ENCODE results near the gene AIF1L.

AIF1L gene

DNA sequence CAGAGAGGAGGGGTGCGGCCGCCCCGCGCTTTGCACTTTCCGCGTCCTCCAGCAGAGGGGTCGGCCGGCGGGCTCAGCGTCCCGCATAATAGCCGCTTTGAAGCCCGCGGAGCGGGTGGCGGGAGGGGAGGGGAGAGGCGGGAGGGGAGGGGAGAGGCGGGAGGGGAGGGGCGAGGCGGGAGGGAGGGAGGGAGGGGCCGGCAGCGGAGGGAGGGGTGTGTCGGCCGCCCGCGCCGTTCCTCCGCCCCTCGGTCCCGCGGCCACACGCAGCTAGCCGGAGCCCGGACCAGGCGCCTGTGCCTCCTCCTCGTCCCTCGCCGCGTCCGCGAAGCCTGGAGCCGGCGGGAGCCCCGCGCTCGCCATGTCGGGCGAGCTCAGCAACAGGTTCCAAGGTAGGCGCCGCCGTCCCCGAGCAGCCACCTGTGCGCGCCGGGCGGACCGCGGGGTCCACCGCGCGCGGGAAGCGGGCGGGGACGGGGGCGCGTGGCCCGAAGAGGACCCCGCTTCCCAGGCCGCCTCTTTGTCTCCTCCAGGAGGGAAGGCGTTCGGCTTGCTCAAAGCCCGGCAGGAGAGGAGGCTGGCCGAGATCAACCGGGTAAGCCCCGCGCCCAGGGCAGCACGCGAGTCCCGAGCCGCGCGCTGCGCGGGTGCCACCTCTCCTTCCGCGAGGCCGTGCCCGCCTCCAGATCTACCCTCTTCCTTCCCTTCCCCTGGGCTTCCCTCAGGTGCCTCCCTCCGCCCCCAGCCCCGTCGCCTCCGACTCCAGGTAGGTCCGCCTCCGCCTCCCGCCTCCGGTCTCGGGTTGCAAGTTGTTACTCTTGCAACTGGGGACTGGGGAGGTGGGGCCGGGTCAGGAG, at the start of gene AIF1L:
AIF1L (plus strand) TSS at position 263 of the 857 bp plus-strand sequence; CDS start at position 362, 99 bp downstream.
- TF ChIP-seq, protein P1, sequence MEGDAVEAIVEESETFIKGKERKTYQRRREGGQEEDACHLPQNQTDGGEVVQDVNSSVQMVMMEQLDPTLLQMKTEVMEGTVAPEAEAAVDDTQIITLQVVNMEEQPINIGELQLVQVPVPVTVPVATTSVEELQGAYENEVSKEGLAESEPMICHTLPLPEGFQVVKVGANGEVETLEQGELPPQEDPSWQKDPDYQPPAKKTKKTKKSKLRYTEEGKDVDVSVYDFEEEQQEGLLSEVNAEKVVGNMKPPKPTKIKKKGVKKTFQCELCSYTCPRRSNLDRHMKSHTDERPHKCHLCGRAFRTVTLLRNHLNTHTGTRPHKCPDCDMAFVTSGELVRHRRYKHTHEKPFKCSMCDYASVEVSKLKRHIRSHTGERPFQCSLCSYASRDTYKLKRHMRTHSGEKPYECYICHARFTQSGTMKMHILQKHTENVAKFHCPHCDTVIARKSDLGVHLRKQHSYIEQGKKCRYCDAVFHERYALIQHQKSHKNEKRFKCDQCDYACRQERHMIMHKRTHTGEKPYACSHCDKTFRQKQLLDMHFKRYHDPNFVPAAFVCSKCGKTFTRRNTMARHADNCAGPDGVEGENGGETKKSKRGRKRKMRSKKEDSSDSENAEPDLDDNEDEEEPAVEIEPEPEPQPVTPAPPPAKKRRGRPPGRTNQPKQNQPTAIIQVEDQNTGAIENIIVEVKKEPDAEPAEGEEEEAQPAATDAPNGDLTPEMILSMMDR (IDR thresholded peaks at IDR 0.05; ENCODE audit: insufficient read depth, low read length, poor library complexity, severe bottlenecking): no peak
- H3K27me3 ChIP-seq (replicated peaks; ENCODE audit: control insufficient read depth, insufficient read depth, low read length): no peaks in the 10 kb centered on the region; the same call in none of the 2 replicates
- no peak for DNase-seq (ENCODE audit: extremely low read depth, insufficient read length)
- H3K4me3 ChIP-seq (replicated peaks; ENCODE audit: low read depth, low read length): no peak within 1 kb of the TSS; the same call in 1 of the 2 replicates
- H3K36me3 ChIP-seq (ENCODE audit: control insufficient read depth, insufficient read depth, low read length): no peaks in the 10 kb centered on the region

DNA sequence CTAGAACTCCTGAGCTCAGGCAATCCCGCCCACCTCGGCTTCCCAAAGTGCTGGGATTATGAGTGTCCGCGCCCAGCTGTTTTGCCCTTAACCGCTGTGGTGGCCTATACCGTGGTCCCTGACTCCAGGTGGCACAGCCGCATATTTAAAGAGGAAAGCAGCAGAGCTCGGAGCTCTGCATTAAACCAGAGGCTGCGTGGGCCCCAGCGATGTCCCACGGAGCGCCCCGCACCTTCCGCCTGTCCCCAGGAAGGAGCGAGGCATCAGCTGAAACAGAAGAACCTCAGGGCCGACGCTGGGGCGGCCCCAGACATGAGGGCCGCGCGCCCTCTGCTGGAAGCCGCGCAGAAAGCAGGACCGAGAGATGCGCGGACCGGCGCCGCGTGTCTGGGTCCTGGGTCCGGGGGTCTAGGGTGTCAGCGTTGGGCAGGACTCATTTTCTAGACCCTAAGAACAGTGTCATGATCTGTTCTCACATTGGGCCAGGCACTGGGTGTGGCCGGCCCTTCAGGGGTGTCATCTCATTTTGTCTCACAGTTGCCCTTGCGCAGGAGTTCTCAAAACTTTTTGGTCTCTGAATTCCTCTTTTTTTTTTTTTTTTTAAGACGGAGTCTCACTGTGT, 49.6 kb upstream of the AIF1L start:
- Histone ChIP-seq H3K36me3 (ENCODE audit: control insufficient read depth, insufficient read depth, low read length) (no peaks in the 10 kb centered on the region), H3K27me3 (replicated peaks; ENCODE audit: control insufficient read depth, insufficient read depth, low read length) (no peaks in the 10 kb centered on the region), H3K4me3 (replicated peaks; ENCODE audit: low read depth, low read length) (no peak overlapping the region)
- peak; percentile 76 for DNase-seq (ENCODE audit: extremely low read depth, insufficient read length)
- TF ChIP-seq, protein P1 (IDR thresholded peaks at IDR 0.05; ENCODE audit: insufficient read depth, low read length, poor library complexity, severe bottlenecking): peak; percentile 98

DNA sequence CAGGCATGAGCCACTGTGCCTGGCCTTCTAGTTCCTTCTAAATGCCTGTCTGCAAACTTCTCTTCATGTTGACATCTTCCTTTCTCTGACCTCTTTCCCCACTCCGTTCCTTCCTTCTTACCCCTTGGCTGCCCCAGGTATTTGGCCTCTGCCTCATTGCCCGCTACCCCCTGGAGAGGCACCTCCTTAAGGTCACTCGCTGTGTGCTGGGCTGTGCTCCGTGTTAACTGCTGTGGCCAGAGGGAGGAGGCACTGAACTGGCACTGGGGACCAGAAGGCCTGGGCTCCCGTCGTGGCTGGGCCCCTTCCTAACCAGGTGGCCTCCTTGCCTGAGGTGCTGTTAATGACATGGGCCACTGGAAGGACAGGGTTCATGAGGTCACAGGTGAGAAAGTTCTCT, 48.0 kb upstream of the AIF1L start:
- TF ChIP-seq, protein P1 (IDR thresholded peaks at IDR 0.05; ENCODE audit: insufficient read depth, low read length, poor library complexity, severe bottlenecking): no peak
- Histone ChIP-seq H3K4me3 (replicated peaks; ENCODE audit: low read depth, low read length) (no peak overlapping the region), H3K27me3 (replicated peaks; ENCODE audit: control insufficient read depth, insufficient read depth, low read length) (no peaks in the 10 kb centered on the region), H3K36me3 (ENCODE audit: control insufficient read depth, insufficient read depth, low read length) (no peaks in the 10 kb centered on the region)
- DNase-seq (ENCODE audit: extremely low read depth, insufficient read length): no peak

DNA sequence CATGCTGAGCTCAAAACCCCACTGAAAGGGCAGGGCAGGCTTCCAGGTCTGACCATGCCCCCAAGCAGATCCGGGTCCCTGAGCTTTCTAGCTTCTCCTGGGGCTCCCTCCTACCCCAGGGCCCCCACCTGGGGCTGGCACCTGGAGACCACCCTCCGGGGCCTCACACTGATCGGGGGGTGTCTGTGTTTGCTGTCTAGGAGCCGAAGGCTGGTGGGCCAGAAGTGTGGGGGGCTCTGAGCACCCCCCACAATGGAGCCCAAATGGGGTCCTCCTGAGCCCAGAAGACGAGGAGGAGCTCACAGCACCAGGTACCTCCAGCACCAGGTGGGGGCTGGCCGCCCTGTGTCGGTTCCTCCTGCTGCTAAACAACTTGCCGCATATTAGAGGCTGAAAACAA, 47.5 kb upstream of the AIF1L start:
- no peaks in the 10 kb centered on the region for H3K36me3 ChIP-seq (ENCODE audit: control insufficient read depth, insufficient read depth, low read length)
- TF ChIP-seq, protein P1 (IDR thresholded peaks at IDR 0.05; ENCODE audit: insufficient read depth, low read length, poor library complexity, severe bottlenecking): no peak
- H3K4me3 ChIP-seq (replicated peaks; ENCODE audit: low read depth, low read length): no peak overlapping the region
- no peak for DNase-seq (ENCODE audit: extremely low read depth, insufficient read length)
- H3K27me3 ChIP-seq (replicated peaks; ENCODE audit: control insufficient read depth, insufficient read depth, low read length): no peaks in the 10 kb centered on the region

DNA sequence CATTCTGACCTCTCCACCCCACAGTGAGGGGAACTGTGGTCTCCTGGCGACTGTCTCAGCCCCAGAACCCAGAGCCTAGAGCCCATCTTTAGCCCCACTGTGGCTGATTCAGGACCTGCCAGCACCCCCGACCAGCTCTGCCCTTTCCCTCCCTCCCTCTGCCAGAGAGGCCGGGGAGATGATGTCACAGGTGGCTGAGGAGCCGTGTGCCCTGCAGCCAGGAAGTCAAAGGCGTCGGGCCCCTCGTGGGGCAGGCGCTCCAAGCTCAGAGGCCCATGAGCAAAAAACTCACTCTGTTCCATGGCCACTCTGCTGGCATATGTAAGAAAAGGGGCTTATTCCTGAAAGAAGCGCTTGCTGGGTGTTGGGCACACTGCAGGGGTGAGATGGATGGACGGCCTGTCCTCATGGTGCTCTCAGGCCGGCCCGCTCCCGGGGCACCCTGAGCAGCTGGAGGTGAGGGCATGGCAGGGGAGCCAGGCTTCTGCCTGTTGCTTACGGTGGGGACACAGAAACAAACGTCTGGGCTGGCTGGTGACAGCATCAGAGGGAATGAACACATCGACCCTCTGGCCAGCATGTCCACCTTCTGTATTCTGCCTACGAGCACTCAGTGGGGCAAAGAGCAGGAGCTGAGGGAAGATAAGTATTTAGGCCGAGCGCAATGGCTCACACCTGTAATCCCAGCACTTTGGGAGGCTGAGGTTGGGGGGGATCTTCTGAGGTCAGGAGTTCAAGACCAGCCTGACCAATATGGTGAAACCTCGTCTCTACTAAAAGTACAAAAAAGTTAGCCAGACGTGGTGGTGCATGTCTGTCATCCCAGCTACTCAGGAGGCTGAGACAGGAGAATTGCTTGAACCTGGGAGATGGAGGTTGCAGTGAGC, 46.3 kb upstream of the AIF1L start:
- TF ChIP-seq, protein P1 (IDR thresholded peaks at IDR 0.05; ENCODE audit: insufficient read depth, low read length, poor library complexity, severe bottlenecking): no peak
- no peak for DNase-seq (ENCODE audit: extremely low read depth, insufficient read length)
- H3K36me3 ChIP-seq (ENCODE audit: control insufficient read depth, insufficient read depth, low read length): no peaks in the 10 kb centered on the region
- H3K27me3 ChIP-seq (replicated peaks; ENCODE audit: control insufficient read depth, insufficient read depth, low read length): no peaks in the 10 kb centered on the region
- no peak overlapping the region for H3K4me3 ChIP-seq (replicated peaks; ENCODE audit: low read depth, low read length)
